ENCODE results near the gene DSCAML1.

Gene DSCAML1

GRCh38 chr11:117772360-117772759 lies 24.7 kb downstream of the DSCAML1 start:
- Mint-ChIP-seq H3K27ac (no peak overlapping the region), H3K36me3 (ENCODE audit: low read depth) (no peaks in the 10 kb centered on the region), H3K27me3 (ENCODE audit: low read depth, poor library complexity) (peaks cover 66% of the 10 kb centered on the region), H3K4me1 (peaks cover 28% of the 10 kb centered on the region), H3K9me3 (no peaks in the 10 kb centered on the region), H3K4me3 (no peak overlapping the region)
- no peak for DNase-seq
- no peak for TF ChIP-seq CTCF (IDR thresholded peaks at IDR 0.05)

GRCh38 chr11:117771841-117772240 lies 25.2 kb downstream of the DSCAML1 start:
- Mint-ChIP-seq H3K27ac (no peak overlapping the region), H3K27me3 (ENCODE audit: low read depth, poor library complexity) (peaks cover 66% of the 10 kb centered on the region)
- no peak for TF ChIP-seq CTCF (IDR thresholded peaks at IDR 0.05)

GRCh38 chr11:117771197-117771596 lies 25.8 kb downstream of the DSCAML1 start:
- Mint-ChIP-seq H3K27ac (no peak overlapping the region), H3K36me3 (ENCODE audit: low read depth) (no peaks in the 10 kb centered on the region), H3K9me3 (no peaks in the 10 kb centered on the region), H3K4me3 (no peak overlapping the region), H3K4me1 (peaks cover 28% of the 10 kb centered on the region), H3K27me3 (ENCODE audit: low read depth, poor library complexity) (peaks cover 66% of the 10 kb centered on the region)
- DNase-seq: no peak
- no peak for TF ChIP-seq CTCF (IDR thresholded peaks at IDR 0.05)

More at GRCh38 chr11:117771841-117772240, 25.2 kb downstream of the DSCAML1 start:
- no peak for DNase-seq
- Mint-ChIP-seq H3K36me3 (ENCODE audit: low read depth) (no peaks in the 10 kb centered on the region), H3K9me3 (no peaks in the 10 kb centered on the region), H3K4me1 (peaks cover 28% of the 10 kb centered on the region), H3K4me3 (no peak overlapping the region)

GRCh38 chr11:117770061-117770460 lies 27.0 kb downstream of the DSCAML1 start:
- Mint-ChIP-seq H3K27me3 (ENCODE audit: low read depth, poor library complexity) (peaks cover 68% of the 10 kb centered on the region), H3K4me1 (peaks cover 28% of the 10 kb centered on the region), H3K27ac (no peak overlapping the region), H3K4me3 (no peak overlapping the region), H3K9me3 (no peaks in the 10 kb centered on the region), H3K36me3 (ENCODE audit: low read depth) (no peaks in the 10 kb centered on the region)
- TF ChIP-seq CTCF (IDR thresholded peaks at IDR 0.05): no peak
- no peak for DNase-seq

- no peak for DNase-seq
- Mint-ChIP-seq H3K4me1 (peaks cover 32% of the 10 kb centered on the region), H3K9me3 (no peaks in the 10 kb centered on the region), H3K4me3 (no peak overlapping the region), H3K27me3 (ENCODE audit: low read depth, poor library complexity) (peaks cover 67% of the 10 kb centered on the region), H3K36me3 (ENCODE audit: low read depth) (no peaks in the 10 kb centered on the region), H3K27ac (no peak overlapping the region)
- no peak for TF ChIP-seq CTCF (IDR thresholded peaks at IDR 0.05)
Measured at GRCh38 chr11:117769533-117769932, 27.5 kb downstream of the DSCAML1 start.

- no peak for TF ChIP-seq CTCF (IDR thresholded peaks at IDR 0.05)
- no peak overlapping the region for H3K4me3 Mint-ChIP-seq
Measured at GRCh38 chr11:117768506-117768905, 28.5 kb downstream of the DSCAML1 start.

More at GRCh38 chr11:117768506-117768905, 28.5 kb downstream of the DSCAML1 start:
- Mint-ChIP-seq H3K27ac (no peak overlapping the region), H3K27me3 (ENCODE audit: low read depth, poor library complexity) (peaks cover 59% of the 10 kb centered on the region), H3K36me3 (ENCODE audit: low read depth) (no peaks in the 10 kb centered on the region), H3K9me3 (no peaks in the 10 kb centered on the region), H3K4me1 (peaks cover 31% of the 10 kb centered on the region)
- no peak for DNase-seq
